Fibroblast of skin of scalp (primary cell): ENCODE results near the gene DDX39B. TPM values are rescaled to one million over a fixed set of nuclear protein-coding genes. Genes with fewer than 3 reads are reported as not detected.
"Not testable (repeated sequence)": the region's sequence is repeated elsewhere in the genome, so short reads cannot be mapped to it uniquely, and the experiment has no call there.

Experiments used
- DNase-seq: peaks from one replicate; pipeline ENCODE4 v3.0.0-alpha.2; 2013
- polyA plus RNA-seq, 2 experiments: library from polyadenylated mRNA; unstranded; fragments of 120-200 nt; gene quantifications; one replicate each; pipeline ENCODE4 v1.2.1, GENCODE V29; 2013; ENCODE audit not compliant: insufficient read length in 2 of 2

The DDX39B gene
- 380 TPM for polyA plus RNA-seq (2013, experiment 1 of 2; ENCODE audit: insufficient read length)
- 359 TPM for polyA plus RNA-seq (2013, experiment 2 of 2; ENCODE audit: insufficient read length)

GRCh38 chr6:31541658-31542521 is at the start of gene DDX39B:
DDX39B (minus strand) TSS chr6:31542003; CDS start chr6:31540532, 1,471 bp downstream.
- DNase-seq, result peak; percentile 98

DNA sequence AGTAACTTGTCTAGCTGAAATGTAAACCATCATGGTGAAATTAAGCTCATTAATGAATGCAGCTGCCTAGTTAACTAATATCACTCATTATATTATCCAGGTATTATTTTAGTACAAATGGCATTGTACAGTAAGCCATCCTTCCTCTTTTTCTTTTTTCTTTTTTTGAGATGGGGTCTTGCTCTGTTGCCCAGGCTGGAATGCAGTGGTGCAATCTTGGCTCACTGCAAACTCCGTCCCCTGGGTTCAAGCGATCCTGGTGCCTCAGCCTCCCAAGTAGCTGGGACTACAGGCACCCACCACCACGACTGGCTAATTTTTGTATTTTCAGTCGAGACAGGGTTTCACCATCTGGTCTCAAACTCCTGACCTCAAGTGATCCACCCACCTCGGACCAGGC is 48.9 kb upstream of the DDX39B start:
- DNase-seq, result not testable (repeated sequence)

- no peak for DNase-seq
Observed at GRCh38 chr6:31588871-31589650, 47.3 kb upstream of the DDX39B start.

GRCh38 chr6:31587791-31588777 is 46.3 kb upstream of the DDX39B start:
- no peak for DNase-seq

DNA sequence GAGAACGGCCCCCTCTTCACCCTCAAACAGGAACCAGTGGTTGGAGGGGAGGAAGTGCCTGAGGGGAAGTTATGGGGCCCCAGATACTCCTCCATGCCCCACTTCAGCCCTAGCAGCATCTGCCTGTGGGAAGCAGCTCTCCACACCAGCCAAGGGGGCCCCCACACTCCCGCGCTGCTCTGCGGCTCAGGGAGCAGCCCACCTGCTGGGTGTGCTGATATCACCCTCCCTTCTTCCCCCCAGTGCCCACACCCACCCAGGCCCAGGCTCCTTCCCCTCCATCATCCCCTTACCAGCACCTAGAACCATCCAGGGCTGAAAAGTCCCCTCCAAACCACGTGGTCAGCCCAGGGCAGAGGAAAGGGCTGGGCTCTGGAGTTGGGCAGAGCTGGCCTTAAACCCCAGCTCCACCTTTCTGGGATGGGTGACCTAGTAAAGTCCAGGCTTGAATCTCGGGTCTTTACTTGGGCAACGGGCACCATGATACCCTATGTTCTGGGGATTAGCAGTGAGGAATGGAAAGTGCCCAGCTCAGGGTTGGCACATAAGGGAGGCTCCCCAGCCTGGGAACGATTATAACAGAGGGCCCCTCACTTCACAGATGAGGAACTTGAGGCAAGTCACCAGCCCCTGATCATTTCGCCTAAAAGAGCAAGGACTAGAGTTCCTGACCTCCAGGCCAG is 44.9 kb upstream of the DDX39B start:
- no peak for DNase-seq

GRCh38 chr6:31586008-31586407 is 44.2 kb upstream of the DDX39B start, which contains the start of gene LST1:
LST1 (plus strand) TSS chr6:31586277; CDS start chr6:31587300, 1,023 bp downstream.
- DNase-seq, result no peak

DNA sequence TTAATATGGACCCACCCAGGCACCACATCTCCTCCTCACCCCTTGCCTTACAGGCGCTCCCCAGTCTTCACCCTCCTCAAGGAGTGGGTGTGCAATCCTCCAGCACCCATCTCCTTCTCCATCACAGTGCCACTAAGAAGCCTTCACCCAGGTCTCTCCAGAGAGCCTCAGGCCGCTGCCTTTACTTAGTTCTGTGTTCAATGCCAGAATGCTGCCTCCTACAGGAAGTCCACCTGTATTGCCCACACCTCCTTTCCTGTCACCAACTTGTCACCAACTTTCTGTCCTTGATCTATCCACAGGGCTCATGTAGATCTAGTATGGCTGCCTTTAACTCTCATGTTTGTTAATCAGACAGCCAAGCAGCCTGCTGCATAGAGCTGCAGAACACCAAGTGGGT is 43.7 kb upstream of the DDX39B start:
- DNase-seq, result no peak

- no peak for DNase-seq
Observed at GRCh38 chr6:31582230-31582643, 40.4 kb upstream of the DDX39B start, which contains the start of gene LTB. LTB (minus strand) TSS chr6:31582424; CDS start chr6:31582417, 7 bp downstream.

GRCh38 chr6:31581434-31582229 is 39.8 kb upstream of the DDX39B start:
- peak; percentile 12 for DNase-seq

GRCh38 chr6:31580807-31581433 is 39.1 kb upstream of the DDX39B start:
- DNase-seq, result peak; percentile 79

DNA sequence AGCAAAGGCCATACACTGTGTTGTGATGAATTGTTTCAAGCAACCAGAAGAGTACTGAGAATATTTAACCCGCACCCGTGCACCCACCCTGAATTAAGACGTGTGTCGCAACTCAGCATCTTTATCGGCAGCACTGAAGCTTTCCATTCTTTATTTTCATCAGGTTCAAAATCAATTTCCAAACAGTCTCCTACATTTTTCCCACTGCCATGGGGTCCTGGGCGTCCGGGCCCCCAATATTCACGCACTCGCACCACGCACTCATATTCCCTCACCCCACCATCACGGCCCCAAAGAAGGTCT is 38.6 kb upstream of the DDX39B start:
- DNase-seq, result no peak

- no peak for DNase-seq
Observed at GRCh38 chr6:31579546-31580437, 38.0 kb upstream of the DDX39B start.

DNA sequence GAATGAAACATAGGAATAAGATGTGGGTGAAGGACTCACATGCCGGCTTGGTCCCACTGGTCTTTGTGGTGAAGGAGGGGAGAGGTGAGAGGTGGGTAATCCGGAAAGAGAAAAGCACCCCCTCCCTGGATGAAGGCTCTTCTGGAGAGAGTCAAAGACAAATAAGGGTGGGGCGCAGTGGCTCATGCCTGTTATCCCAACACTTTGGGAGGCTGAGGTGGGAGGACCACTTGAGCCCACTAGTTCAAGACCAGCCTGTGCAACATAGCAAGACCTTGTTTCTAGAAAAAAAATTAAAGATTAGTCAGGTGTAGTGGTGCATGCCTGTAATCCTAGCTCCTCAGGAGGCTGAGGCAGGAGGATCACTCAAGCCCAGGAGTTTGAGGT is 37.3 kb upstream of the DDX39B start:
- no peak for DNase-seq

- no peak for DNase-seq
Observed at GRCh38 chr6:31578184-31579118, 36.6 kb upstream of the DDX39B start.

- DNase-seq, result no peak
Observed at GRCh38 chr6:31577579-31577966, 35.8 kb upstream of the DDX39B start.

DNA sequence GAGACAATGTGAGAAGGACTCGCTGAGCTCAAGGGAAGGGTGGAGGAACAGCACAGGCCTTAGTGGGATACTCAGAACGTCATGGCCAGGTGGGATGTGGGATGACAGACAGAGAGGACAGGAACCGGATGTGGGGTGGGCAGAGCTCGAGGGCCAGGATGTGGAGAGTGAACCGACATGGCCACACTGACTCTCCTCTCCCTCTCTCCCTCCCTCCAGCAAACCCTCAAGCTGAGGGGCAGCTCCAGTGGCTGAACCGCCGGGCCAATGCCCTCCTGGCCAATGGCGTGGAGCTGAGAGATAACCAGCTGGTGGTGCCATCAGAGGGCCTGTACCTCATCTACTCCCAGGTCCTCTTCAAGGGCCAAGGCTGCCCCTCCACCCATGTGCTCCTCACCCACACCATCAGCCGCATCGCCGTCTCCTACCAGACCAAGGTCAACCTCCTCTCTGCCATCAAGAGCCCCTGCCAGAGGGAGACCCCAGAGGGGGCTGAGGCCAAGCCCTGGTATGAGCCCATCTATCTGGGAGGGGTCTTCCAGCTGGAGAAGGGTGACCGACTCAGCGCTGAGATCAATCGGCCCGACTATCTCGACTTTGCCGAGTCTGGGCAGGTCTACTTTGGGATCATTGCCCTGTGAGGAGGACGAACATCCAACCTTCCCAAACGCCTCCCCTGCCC is 35.2 kb upstream of the DDX39B start:
- DNase-seq, result no peak

DNA sequence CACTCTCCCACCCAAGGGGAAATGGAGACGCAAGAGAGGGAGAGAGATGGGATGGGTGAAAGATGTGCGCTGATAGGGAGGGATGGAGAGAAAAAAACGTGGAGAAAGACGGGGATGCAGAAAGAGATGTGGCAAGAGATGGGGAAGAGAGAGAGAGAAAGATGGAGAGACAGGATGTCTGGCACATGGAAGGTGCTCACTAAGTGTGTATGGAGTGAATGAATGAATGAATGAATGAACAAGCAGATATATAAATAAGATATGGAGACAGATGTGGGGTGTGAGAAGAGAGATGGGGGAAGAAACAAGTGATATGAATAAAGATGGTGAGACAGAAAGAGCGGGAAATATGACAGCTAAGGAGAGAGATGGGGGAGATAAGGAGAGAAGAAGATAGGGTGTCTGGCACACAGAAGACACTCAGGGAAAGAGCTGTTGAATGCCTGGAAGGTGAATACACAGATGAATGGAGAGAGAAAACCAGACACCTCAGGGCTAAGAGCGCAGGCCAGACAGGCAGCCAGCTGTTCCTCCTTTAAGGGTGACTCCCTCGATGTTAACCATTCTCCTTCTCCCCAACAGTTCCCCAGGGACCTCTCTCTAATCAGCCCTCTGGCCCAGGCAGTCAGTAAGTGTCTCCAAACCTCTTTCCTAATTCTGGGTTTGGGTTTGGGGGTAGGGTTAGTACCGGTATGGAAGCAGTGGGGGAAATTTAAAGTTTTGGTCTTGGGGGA is 34.3 kb upstream of the DDX39B start:
- DNase-seq, result no peak
